Omental fat pad (tissue), 4 donors: ENCODE data around the gene HIBADH. TPM values are rescaled to one million over a fixed set of nuclear protein-coding genes. Genes with fewer than 3 reads are reported as not detected.
"Not testable (repeated sequence)": the region's sequence is repeated elsewhere in the genome, so short reads cannot be mapped to it uniquely, and the experiment has no call there.

Experiments used
- ATAC-seq: fragments of 150-250 bp; one replicate; pipeline ENCODE4 v1.9.1; 2016; ENCODE audit warnings: mild to moderate bottlenecking, moderate library complexity; ENCODE audit not compliant: low FRiP score
- DNase-seq: peaks from one replicate; pipeline ENCODE4 v3.0.0-alpha.2; 2019; ENCODE audit warnings: low spot score
- total RNA-seq, 4 donors: library from RNA; depleted of rRNA; stranded (reverse); fragments of >200 nt; gene quantifications; one replicate each; pipeline ENCODE4 v1.1.0, GENCODE V29; 2016
- TF ChIP-seq, protein P1 (sequence below), 3 donors: fragments of 450-650 bp; IDR thresholded peaks; one replicate each; pipeline ENCODE4 v1.5.1; 2016 to 2017; ENCODE audit warnings: antibody characterized with exemption in 3 of 3, mild to moderate bottlenecking in 3 of 3, moderate library complexity in 2 of 3

HIBADH gene
- total RNA-seq, 4 donors from 2014 or later = 35.9 to 71.5 (median 58.6) TPM

DNA sequence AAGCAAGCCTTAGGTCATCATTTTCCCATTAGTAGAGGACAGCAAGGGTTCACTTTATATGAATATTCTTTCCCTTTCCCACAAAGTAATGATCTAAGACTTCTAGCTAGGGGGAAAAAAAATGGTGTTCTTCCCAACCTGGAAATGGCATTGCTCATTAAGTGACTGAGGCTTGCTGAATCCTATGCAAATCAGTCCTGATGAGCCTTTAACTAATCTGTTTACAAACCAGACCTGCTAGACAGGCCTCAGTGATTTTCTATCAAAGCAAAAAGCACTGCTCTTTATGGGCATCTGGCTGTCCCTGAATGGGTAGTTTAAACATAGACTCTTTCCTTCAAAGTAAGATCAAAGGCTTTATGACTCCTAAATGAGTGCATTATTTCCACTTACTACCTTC, 146.3 kb downstream of the HIBADH start:
- ATAC-seq (no peak), DNase-seq (no peak)
- TF ChIP-seq, protein P1, sequence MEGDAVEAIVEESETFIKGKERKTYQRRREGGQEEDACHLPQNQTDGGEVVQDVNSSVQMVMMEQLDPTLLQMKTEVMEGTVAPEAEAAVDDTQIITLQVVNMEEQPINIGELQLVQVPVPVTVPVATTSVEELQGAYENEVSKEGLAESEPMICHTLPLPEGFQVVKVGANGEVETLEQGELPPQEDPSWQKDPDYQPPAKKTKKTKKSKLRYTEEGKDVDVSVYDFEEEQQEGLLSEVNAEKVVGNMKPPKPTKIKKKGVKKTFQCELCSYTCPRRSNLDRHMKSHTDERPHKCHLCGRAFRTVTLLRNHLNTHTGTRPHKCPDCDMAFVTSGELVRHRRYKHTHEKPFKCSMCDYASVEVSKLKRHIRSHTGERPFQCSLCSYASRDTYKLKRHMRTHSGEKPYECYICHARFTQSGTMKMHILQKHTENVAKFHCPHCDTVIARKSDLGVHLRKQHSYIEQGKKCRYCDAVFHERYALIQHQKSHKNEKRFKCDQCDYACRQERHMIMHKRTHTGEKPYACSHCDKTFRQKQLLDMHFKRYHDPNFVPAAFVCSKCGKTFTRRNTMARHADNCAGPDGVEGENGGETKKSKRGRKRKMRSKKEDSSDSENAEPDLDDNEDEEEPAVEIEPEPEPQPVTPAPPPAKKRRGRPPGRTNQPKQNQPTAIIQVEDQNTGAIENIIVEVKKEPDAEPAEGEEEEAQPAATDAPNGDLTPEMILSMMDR (IDR thresholded peaks at IDR 0.05) = no peak

- DNase-seq = no peak
- TF ChIP-seq, protein P1 (IDR thresholded peaks at IDR 0.05) = no peak
- no peak for ATAC-seq
These were observed 146.8 kb downstream of the HIBADH start for GRCh38 chr7:27515933-27516332.

GRCh38 chr7:27514861-27515260, 147.8 kb downstream of the HIBADH start:
- DNase-seq (no peak), ATAC-seq (no peak)
- TF ChIP-seq, protein P1 (IDR thresholded peaks at IDR 0.05) = no peak

- no peak for ATAC-seq
- TF ChIP-seq, protein P1 (IDR thresholded peaks at IDR 0.05) = no peak
- no peak for DNase-seq
These were observed 148.8 kb downstream of the HIBADH start for GRCh38 chr7:27513885-27514284.

GRCh38 chr7:27511370-27511769, 151.3 kb downstream of the HIBADH start:
- ATAC-seq, DNase-seq: not testable (repeated sequence)

DNA sequence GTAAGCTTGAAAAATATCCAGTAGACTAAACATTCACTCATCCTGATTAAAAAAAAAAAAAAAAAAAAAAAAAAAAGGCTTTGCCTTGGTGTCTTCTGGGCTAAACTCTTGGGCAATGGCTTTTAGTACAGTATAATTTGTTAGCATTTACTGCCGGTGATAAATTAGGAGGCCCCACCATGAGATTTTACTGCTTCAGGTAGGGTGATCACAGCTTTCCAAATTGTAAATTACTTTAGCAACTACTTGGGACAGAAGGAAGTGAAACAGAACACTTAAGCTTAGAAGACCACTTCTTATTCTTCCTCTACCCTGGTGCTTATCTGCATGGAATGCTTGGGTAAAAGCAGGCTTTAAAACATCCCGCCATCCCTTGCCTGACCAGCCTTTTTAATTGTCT, 152.1 kb downstream of the HIBADH start:
- DNase-seq (no peak), ATAC-seq (no peak)
- TF ChIP-seq, protein P1 (IDR thresholded peaks at IDR 0.05) = no peak

DNA sequence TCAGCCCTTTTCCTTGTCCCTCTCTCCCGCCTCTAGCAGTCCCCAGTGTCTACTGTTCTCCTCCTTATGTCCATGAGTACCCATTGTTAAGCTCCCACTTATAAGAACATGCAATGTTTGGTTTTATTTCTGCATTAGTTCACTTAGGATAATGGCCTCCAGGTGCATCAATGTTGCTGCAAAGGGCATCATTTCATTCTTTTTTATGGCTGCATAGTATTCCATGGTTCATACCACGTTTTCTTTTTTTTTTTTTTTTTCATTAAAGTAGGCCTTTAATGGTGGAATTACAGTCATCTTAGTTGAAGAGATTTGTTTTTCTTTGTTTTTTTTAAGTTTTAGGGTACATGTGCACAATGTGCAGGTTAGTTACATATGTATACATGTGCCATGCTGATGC, 160.8 kb downstream of the HIBADH start:
- ATAC-seq = not testable (repeated sequence)

GRCh38 chr7:27501001-27501400, 161.7 kb downstream of the HIBADH start:
- TF ChIP-seq, protein P1 (IDR thresholded peaks at IDR 0.05) = no peak
- ATAC-seq (no peak), DNase-seq (no peak)

More for the DNA sequence above, 160.8 kb downstream of the HIBADH start:
- DNase-seq = not testable (repeated sequence)
